Glomerular visceral epithelial cell (primary cell): Measurements from ENCODE around the gene CIRBP.

Experiments used
- DNase-seq: peaks from one replicate; pipeline ENCODE4 v3.0.0-alpha.2; 2016; ENCODE audit errors: extremely low spot score

The CIRBP gene

DNA sequence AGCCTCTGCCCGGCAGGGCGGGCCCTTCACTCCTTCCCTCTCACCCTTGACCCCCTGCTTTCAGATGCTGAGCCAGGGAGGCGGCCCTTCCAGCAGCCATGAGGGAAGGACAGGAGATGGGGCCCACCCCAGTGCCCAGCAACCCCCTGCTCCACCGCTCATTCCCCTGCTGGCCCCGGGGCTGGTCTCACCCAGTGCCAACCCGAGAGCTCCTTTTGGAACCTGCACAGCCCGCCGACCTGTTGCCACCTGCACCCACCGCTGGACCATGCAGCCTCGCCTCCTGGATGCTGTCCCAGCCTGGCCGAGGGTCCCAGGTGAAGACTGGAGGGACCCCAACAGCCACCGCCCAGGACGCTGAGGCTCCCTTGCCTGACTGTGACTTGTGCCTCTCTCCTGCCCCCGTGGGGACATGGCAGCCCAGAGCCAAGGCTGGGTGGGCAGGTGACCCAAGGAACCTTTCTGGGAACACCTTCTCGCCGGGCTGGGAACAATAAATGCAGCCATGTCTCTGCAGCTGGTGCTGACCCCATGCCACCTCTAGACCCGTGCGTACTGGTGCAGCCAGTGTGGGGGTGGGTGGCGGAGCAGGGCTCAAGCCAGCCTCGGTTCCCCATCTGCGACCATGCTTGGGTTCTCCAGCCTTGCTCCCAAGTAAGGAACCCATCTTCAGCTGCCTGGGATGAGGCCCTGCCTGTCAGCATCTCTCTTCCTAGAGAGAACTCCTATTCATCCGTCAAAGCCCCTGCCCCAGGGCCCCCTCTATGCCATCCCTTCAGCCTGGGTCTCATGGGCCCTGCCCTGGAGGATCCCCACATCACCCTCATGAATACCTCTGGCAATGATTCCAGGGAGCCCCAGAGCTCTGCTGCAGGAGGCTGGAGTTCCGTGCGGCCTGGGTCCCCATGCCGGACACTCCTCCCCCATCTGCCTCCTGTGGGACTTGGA, 9.9 kb downstream of the CIRBP start:
- DNase-seq: no peak

DNA sequence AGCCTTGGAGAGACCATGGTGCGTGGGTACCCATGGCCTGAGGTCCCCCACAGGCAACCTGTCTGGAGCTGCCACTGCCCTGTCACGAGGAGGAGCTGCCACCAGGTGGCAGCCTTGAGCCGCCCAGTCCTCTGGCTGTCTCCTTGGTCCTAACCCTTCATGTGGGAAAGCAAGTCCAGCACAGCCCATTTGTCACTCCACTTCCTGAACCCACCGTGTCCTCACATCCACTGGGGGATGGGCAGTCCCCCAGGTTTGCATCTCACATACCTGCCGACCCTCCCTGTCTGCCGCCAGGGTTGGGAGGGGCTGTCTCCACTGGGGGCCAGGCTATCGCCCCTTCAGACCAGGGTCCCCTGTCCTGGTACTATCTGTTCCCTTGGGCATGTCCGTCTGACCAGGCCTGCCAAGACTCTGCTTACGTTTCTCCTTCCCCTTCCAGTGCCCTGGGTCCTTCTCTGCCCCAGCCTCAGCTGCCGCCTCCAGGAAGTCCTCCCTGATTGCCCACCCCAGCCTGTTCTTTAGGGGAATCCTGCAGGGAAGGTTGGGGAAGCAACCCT, 10.7 kb downstream of the CIRBP start:
- DNase-seq: peak; percentile 89

DNA sequence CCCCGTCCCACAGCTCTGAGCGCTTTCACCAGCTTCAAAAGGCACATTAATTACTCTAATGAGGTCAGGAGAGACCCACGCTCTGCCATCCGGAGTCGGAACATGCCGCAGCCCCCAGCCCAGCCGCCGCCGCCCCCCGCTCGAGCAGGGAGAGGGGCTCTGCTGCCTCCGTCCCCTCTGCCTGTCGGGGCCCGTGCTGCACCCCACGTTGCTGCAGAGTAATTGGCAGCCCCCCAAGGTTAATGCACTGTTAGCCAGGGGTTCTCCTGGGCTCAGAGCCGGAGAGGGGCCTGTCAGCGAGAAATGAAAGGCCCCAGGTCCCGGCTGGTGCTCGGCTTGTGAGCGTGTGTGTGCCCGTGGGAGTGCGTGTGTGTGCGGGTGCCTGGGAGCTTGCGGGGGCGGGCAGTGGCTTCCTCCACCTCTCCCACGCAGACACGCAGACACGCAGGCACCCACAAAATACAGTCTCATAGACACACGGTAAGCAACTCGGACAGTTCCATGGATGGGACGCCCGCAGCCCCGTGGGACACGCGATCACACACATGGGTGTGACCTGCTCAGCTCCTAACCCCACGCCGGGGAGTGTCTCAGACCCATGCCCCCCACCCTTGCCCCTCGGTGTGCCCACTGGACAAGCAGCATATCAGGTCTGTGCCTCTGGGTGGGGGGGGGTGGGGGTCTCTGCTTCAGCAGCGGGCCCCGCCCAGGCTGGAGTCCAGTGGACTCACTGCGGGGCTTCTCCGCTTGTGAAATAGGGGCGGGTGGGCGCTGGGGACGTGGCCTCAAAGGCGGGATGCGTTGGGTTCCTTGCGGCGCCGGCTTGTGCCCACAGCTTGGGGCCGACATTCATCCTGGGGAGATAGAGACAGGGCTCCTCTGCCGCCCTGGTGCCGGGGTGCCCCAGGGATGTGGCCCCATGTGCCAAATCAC, 11.8 kb downstream of the CIRBP start:
- no peak for DNase-seq

DNA sequence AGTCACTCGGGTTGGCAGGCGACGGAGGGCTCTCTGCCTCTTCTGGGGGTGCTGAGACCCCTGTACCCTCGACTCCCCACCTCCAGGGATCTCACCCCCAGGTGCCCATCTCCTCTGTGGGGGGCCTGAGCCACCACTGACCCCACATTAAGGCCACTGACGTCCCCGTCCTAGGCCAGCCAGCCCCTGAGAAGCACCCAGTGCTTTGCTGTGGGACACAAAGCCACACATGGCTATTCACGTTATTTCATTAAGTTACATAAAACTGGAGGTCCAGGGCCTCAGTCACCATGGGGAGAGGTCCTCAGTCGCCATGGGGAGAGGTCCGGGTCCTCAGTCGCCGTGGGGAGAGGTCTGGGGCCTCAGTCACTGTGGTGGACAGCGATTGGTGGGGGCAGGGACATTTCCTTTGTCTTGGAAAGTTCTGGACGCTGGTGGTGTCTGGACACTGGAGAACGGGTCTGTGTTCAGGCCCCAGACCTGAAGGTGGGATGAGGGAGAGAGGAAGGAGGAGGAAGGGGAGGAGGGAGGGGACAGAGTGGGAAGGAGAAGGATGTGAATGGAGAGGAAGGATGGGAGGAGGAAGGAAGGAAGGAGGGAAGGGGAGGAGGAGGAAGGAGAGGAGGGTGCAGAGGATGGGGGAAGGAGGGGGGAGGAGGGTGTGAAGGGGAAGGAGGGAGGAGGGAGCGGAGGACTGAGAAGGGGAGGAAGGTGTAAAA, 12.6 kb downstream of the CIRBP start:
- no peak for DNase-seq

DNA sequence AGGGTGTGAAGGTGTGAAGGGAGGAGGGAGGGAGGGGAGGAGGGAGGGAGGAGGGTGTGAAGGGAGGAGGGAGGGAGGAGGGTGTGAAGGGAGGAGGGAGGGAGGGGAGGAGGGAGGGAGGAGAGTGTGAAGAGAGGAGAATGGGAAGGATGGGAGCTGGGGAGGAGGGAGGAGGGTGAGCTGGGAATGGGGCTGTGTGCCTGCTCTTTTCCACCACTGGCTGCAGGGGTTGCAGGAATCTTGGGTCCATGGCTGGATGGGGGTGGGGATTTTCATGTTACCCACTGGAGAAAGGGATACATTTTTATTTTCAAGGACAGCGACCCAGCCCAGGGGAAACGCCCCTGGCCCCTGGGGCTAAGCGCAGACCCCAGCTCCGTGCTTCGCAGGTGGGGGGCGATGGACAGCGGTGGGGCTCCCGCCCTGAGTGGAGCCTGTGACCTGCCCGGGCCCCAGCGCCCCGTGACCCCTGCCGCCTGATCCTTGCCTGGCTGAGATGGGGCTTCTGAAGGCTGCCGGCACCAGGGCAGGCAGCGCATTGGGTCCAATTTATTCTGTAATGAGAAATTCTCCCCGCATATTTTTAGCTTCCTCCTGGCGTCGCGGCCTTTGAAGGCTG, 13.6 kb downstream of the CIRBP start:
- no peak for DNase-seq

DNA sequence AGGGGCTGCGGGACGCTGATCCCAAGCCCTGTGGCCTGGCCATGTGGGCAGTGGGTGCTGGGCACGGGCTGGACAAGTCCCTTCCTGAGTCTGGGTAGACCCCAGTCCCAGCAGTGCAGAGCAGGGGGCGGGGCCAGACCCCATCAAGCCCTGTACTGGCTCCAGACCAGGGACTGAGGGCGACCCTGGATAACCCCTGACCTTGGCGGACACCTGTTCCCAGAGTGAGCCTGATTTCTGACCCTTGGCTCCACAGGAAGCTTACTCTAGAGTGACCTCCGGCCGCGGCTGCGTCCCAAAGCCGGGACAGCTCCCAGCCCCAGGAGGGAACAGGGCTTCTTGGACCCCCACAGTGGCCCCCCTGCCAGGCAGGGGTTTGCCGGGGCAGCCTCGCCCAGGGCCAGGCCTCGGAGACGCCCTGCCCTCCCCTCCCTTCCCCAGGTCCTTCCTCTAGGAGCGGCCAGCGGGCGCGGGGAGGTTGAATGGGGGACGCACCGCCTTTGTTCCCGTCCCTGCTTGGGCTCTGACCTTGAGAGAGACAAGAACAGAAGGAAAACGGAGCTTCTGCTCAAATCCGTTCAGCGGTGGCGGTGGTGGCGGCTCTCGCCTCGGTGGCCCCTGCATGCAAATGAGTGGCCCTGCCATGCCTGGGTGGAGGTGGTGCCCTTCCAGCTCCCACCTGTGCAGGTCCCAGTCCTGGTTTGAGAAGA, 14.2 kb downstream of the CIRBP start:
- no peak for DNase-seq

DNA sequence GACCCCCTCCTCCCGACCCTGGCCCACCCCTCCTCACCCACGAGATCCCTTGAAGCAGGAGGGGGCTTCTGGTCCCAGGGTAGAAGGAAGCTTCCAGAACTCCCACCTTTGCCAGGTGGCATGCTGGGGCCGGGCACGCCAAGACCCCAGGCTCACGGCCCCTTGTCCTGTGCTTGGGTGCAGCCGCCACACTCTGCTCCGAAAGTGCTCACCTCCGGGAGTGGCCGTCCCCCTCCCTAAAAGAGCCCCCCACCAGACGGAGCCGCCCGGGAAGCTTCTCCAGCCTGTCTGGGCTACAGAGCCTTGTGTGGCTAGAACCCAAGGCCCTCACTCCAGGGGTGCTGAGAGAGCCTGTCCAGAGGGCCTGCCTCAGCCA, 14.8 kb downstream of the CIRBP start:
- no peak for DNase-seq

DNA sequence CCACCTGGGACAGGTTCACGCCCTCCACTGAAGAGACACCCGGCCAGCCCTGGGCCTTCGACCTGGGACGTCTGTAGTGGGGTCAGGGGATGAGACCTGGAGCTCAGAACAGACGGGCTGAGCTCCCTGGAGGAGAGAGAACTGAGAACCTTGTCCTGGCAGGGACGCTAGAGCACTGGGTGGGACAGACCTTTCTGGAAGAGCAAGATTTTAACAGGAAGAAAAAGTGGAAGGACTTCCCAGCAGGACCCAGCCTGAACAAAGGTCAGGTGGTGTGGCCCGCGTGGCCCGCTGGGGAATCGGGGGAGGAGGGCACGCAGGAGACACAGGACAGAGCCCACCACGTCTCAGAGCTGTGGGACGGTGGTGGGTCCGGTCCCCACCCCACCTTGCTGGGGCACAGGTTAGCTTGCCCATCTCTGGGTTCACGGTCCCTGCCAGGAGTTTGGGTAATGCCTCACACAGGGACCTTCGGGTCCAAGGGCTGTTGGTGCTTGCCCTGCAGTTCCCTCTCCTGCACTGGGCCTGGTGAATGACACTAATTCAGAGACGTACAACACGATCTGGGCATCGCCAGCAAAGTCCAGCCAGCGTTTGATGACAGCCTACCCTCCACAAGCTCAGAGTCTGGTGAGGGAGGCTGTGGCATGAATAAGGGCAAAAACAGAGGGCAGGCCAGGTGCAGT, 15.3 kb downstream of the CIRBP start:
- DNase-seq: no peak

DNA sequence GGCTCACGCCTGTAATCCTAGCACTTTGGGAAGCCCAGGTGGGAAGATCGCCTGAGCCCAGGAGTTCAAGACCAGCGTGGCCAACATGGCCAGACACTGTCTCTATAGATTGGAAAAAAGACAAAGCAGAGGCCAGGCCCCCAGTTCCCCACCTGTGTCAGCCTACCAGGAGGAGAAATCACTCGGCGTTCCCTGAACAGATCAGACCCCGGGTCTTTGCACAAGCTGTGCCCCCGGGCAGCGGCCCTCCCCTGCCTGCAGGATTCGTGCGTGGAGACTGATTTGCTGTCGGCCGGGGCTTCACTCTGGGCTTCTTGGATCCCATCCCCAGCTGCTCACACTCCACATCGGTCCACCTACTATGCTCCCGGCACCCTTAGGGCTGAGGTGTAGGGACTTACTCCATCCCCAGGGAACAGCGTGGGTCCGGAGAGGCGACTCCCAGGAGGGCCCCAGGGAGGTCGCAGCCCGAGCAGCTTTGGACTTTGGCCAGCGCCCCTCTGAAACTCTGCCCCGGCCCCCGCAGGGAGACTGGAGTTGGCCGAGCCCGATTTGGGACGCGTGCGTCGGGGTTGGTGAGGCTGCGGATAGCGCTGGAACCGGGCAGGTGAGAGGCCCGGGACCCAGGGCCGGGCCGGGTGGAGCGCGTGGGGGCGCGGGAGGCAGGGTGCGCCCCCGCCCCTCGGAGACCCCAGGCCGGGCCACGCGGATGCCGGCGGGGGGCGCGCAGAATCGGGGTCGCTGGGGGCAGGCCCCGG, 16.0 kb downstream of the CIRBP start:
- DNase-seq: no peak

DNA sequence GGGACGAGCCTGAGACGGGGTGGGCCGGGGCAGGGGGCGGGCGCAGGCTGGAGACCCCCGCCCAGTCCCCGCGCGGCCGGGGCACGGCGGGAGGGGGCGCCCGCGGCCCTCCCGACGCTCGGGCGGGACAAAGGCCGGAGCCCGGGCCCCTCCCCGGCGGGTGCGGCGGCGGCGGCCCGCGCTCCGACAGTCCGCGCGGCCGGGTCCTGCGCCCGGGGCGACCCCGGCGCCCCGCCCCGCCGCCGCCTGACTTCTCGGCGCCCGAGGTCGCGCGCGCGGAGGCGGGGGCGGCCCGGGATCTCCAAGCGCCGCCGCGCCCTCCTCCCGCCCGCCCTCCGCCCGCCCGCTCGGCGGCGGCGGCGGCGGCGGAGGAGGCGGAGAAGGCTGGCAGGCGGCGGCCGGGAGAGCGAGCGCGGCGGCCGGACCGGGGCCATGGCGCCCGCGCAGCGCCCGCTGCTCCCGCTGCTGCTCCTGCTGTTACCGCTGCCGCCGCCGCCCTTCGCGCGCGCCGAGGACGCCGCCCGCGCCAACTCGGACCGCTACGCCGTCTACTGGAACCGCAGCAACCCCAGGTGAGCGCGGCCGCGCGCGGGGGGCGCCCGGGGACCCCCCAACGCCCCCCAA, 16.7 kb downstream of the CIRBP start, which contains the start of gene EFNA2:
TSS of gene EFNA2 (plus strand) at position 137 of the 624 bp plus-strand sequence. CDS start at position 433, 296 bp downstream.
- DNase-seq: no peak

DNA sequence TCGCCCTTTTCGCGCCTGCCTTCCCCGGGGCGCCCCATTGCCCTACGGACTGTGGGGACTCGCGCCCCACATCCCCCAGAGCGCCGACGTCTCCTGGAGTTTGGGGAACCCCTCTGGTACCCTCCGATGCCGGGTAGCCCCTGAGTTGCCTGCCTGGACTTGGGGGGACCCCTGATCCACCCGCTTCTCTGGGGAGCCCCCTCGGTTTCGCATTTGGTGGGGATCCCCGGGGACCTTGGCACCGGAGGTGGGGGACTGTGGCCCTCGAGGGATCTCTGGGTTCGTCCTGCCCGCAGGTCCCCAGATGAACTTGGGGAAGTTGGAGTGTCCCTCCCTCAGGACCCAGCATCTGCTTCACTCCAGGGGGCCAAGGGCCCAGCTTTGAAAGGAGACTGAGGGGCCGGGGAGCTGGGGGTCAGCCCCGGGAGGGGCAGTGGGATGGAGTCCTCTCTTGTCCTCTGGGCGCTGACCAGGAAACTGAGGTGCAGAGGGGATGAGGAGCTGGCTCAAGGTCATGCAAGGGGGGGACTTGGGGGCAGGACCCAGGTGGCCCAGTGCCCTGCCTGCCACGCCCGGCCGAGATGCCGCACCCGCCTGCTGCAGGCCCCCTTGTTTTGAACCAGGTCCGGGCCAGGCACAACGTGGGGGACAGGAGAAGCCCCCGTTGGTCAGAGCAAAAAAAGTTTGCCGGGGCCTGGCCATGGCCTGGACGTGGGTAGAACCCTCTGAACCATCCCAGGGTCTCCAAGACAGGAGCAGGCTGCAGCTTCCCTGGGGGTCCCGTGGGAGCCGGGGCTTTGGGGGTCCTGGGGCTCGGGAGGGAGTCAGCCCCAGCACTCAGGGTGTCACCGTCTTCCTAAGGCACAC, 17.6 kb downstream of the CIRBP start:
- DNase-seq: no peak

DNA sequence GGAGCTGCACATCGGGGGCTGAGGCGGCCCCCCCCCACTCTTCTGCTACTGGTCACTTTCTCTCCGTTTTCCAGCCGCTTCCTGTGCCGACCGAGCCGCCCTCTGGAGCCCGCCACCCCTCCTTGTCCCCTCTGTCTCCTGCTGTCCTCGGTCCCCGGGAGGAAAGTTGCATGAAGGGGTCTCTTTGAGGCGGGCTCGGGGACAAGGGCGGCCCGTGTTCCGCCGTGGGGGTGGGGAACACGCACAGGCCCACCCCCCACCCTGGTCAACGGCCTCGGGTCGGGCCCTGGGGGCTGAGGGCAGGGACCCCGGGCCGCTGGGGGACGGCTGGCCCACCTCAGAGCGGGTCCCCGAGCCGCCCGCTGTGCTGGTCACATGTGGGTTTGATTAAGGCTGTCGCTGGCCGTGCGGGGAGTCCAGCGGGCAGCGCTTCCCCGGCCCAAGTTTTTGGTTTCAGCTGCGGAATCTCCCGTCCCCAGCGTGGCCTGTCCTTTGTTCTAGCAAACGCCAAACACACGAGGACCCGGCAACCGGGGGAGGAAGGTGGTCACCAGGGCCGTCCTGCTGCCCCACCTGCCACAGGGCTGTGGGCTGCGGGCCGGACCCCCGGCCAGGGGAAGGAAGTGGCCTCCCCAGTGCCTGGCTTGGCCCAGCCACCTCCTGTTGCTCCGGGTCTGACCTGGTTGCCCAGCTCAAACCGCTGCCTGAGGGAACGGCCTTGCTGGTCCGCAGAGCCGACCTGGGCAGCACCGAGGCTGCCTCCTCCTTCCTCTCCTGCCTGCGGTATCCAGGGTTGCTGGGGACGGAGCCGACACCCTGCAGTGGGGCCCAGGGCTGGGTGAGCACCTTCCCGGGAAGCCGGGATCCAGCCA, 18.5 kb downstream of the CIRBP start:
- DNase-seq: no peak

DNA sequence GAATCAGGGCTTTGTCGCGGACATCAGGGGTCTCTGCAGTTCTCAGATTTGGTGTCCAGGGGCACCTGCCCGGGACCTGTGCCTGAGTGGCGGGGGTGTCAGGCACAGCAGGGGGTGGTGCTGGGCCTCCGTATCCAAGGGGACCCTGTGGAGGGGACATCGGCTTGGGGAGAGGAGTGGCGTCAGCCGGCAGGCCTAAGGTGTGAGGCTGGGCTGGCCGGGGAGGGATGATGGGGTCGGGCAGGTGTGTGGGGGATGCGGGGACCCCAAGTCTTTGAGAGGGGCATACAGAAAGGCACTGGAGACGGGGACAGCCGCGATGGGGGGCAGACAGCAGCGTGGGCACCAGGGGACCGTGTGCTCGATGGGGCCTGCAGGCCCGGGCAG, 19.1 kb downstream of the CIRBP start:
- DNase-seq: no peak

DNA sequence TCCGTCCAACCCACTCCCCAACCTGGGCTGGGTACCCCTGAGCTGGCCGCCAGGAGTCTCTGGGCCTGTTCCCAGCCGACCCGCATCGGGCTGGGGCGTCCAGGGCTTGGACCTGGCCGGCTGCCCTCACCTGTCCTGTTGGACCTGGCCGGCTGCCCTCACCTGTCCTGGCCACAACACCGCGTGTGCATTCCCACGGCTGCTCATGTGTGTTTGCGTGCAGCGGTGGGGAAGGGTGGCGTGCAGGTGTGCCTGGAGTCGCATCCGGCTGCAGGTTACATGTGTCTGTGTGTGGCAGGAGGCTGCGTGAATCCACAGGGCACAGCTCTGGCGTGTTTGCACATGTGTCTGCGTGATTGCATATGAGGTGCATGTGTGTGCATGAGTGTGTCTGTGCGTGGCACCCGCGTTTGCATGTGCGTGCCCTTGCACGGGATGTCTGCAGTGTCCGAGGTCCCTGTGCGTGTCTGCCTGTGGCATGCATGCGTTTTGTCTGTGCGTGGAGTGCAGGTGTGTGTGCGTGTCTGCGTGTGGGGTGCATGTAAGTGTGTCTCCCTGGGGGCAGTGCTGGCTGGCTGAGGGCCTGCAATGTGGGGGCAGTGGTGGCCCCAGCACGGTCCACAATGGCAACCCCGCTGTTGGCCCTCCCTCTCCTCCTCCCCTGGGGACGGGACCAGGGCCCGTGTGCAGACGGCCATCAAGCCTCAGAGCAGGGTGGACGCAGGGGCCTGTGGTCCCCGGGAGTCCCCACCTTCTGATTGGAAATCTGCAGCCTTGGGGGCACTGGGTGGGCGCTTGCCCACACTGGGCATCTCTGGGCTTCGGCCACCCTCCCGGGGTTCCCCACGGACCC, 19.9 kb downstream of the CIRBP start:
- DNase-seq: no peak

DNA sequence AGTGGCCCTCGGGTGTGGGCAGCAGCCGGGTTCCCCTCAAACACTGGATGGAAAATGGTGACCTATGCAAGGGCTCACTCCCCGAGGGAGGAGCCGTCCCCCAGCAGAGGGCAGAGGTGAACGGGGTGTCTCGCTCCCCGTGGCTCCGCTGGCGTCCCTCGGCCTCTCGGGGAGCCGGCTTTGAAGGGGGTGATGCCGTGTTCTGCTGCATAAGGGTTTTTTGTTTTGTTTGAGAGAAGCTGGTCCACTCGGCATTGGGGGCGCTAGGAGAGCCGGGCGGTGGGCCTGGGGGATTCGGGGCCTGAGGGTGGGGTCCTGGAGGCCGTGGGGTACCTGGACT, 20.5 kb downstream of the CIRBP start:
- no peak for DNase-seq

DNA sequence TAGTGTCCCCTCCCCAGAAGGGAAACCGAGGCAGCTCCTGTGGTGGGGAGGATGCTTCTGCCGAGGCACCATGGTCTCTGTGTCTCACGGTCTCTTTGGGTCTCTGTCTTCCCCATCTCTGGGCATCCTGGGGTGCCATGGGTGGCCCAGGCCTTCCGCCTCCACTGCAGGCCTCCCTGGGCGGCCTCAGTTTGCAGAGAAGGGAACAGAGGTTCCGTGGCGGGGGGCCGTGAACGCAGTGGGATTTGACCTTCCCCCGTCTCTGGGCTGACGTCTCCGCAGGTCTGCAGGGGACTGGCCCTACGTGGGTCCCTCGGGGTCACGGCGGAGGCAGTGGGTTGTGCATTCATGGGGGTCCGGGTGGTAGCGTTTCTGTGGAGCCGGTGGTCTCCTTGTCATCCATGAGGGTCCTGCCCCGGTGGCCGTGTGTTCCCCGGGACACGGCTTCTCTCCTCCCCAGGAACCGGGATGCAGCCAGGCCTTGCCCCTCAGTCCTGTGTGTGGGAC, 21.1 kb downstream of the CIRBP start:
- DNase-seq: no peak
